Measurements from ENCODE around the gene PARD3. TPM values are rescaled to one million over a fixed set of nuclear protein-coding genes. Genes with fewer than 3 reads are reported as not detected.

PARD3 gene
- total RNA-seq, 2 donors from 2014 or later = 59.6 to 74.6 TPM

DNA sequence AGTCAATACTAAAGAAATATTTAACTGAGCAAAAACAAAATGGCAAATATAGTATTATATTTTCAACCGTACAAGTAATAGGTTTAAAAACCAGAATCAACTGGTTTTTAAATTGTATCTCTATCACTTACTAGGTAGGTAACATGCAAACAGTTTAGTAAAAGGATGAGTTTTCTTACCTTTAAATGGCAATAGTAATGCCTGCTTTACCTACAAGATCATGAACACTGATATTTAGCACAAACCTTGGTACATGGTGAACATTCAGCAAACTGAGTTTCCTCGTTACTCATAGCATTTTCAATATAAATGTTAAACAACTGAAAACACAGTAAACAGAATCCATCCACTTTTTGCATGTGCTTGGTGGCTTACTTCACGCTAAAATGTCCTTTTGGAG is 389.1 kb downstream of the PARD3 start:
- Histone ChIP-seq H3K9ac (ENCODE audit: extremely low read depth, low read length, poor library complexity, severe bottlenecking) (no peak overlapping the region), H3K4me1 (ENCODE audit: control insufficient read depth, insufficient read depth, low read length) (peaks cover 7% of the 10 kb centered on the region), H3K36me3 (ENCODE audit: control insufficient read depth, insufficient read depth, low read length) (no peaks in the 10 kb centered on the region), H3K27me3 (ENCODE audit: control insufficient read depth, insufficient read depth, low read length, poor library complexity, severe bottlenecking) (no peaks in the 10 kb centered on the region), H3K4me3 (ENCODE audit: low read length) (no peak overlapping the region), H3K9me3 (ENCODE audit: control insufficient read depth, low read length) (no peaks in the 10 kb centered on the region), H3K27ac (ENCODE audit: low read depth, low read length) (no peak overlapping the region)
- no peak for DNase-seq
- Mint-ChIP-seq H3K27ac (peak overlapping the region; percentile 97), H3K27me3 (ENCODE audit: insufficient read depth) (no peaks in the 10 kb centered on the region), H3K4me3 (no peak overlapping the region), H3K9me3 (no peaks in the 10 kb centered on the region), H3K4me1 (peaks cover 59% of the 10 kb centered on the region), H3K36me3 (ENCODE audit: low read depth) (no peaks in the 10 kb centered on the region)
- TF ChIP-seq, protein P1, sequence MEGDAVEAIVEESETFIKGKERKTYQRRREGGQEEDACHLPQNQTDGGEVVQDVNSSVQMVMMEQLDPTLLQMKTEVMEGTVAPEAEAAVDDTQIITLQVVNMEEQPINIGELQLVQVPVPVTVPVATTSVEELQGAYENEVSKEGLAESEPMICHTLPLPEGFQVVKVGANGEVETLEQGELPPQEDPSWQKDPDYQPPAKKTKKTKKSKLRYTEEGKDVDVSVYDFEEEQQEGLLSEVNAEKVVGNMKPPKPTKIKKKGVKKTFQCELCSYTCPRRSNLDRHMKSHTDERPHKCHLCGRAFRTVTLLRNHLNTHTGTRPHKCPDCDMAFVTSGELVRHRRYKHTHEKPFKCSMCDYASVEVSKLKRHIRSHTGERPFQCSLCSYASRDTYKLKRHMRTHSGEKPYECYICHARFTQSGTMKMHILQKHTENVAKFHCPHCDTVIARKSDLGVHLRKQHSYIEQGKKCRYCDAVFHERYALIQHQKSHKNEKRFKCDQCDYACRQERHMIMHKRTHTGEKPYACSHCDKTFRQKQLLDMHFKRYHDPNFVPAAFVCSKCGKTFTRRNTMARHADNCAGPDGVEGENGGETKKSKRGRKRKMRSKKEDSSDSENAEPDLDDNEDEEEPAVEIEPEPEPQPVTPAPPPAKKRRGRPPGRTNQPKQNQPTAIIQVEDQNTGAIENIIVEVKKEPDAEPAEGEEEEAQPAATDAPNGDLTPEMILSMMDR (conservative IDR thresholded peaks at IDR 0.05) = no peak
- WGBS, 2 experiments (ENCODE audit: insufficient coverage in 1 of 2, insufficient read length in 1 of 2) = 91 to 100% methylated on average over 1 to 2 of the region's 3 CpGs

GRCh38 chr10:34423673-34424625 is 391.1 kb downstream of the PARD3 start:
- Histone ChIP-seq H3K4me3 (ENCODE audit: low read length) (no peak overlapping the region), H3K4me1 (ENCODE audit: control insufficient read depth, insufficient read depth, low read length) (peaks cover 7% of the 10 kb centered on the region), H3K27me3 (ENCODE audit: control insufficient read depth, insufficient read depth, low read length, poor library complexity, severe bottlenecking) (no peaks in the 10 kb centered on the region), H3K27ac (ENCODE audit: low read depth, low read length) (no peak overlapping the region), H3K9me3 (ENCODE audit: control insufficient read depth, low read length) (no peaks in the 10 kb centered on the region), H3K9ac (ENCODE audit: extremely low read depth, low read length, poor library complexity, severe bottlenecking) (no peak overlapping the region), H3K36me3 (ENCODE audit: control insufficient read depth, insufficient read depth, low read length) (no peaks in the 10 kb centered on the region)
- Mint-ChIP-seq H3K4me1 (peaks cover 65% of the 10 kb centered on the region), H3K27ac (no peak overlapping the region), H3K9me3 (no peaks in the 10 kb centered on the region), H3K27me3 (ENCODE audit: insufficient read depth) (no peaks in the 10 kb centered on the region), H3K4me3 (no peak overlapping the region), H3K36me3 (ENCODE audit: low read depth) (no peaks in the 10 kb centered on the region)
- WGBS, 2 experiments (ENCODE audit: insufficient coverage in 1 of 2, insufficient read length in 1 of 2) = 98 to 100% methylated on average over 1 to 5 of the region's 5 CpGs
- TF ChIP-seq, protein P1 (conservative IDR thresholded peaks at IDR 0.05) = no peak
- no peak for DNase-seq

DNA sequence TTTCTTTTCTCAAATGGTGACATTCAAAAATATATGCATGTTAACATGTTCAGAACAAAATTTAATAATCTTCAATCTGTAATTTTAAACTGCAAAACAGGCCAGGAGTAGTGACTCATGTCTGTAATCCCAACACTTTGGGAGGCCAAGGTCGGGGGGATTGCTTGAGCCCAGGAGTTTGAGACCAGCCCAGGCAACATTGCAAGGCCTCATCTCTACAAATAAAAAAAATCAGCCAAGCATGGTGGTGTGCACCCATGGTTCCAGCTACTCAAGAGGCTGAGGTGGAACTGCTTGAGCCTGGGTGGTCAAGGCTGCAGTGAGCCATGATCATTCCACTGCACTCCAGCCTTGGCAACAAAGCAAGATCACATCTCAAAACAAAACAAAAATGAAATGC is 394.3 kb downstream of the PARD3 start:
- Histone ChIP-seq H3K9ac (ENCODE audit: extremely low read depth, low read length, poor library complexity, severe bottlenecking) (no peak overlapping the region), H3K9me3 (ENCODE audit: control insufficient read depth, low read length) (no peaks in the 10 kb centered on the region), H3K27ac (ENCODE audit: low read depth, low read length) (no peak overlapping the region), H3K36me3 (ENCODE audit: control insufficient read depth, insufficient read depth, low read length) (no peaks in the 10 kb centered on the region), H3K4me1 (ENCODE audit: control insufficient read depth, insufficient read depth, low read length) (no peaks in the 10 kb centered on the region), H3K27me3 (ENCODE audit: control insufficient read depth, insufficient read depth, low read length, poor library complexity, severe bottlenecking) (no peaks in the 10 kb centered on the region), H3K4me3 (ENCODE audit: low read length) (no peak overlapping the region)
- Mint-ChIP-seq H3K4me1 (peaks cover 52% of the 10 kb centered on the region), H3K36me3 (ENCODE audit: low read depth) (no peaks in the 10 kb centered on the region), H3K4me3 (no peak overlapping the region), H3K9me3 (no peaks in the 10 kb centered on the region), H3K27ac (no peak overlapping the region), H3K27me3 (ENCODE audit: insufficient read depth) (no peaks in the 10 kb centered on the region)
- WGBS, 2 experiments (ENCODE audit: insufficient coverage in 1 of 2, insufficient read length in 1 of 2) = 0% methylated on average over 1 of the region's 1 CpG; no CpG with 5 or more reads in 1 of the 2 experiments
- DNase-seq = no peak
- TF ChIP-seq, protein P1 (conservative IDR thresholded peaks at IDR 0.05) = no peak

All from endodermal cell (in vitro differentiated cells).